HCT116 (cell line): Measurements from ENCODE around the gene GAGE12E. TPM values are rescaled to one million over a fixed set of nuclear protein-coding genes. Genes with fewer than 3 reads are reported as not detected.
"Not testable (repeated sequence)": the region's sequence is repeated elsewhere in the genome, so short reads cannot be mapped to it uniquely, and the experiment has no call there.

Experiments used
- ATAC-seq: fragments of 200-7000 bp; cut with Tn5 transposase; 2 replicates; pipeline ENCODE4 v1.9.1; 2020; ENCODE audit warnings: mild to moderate bottlenecking, moderate library complexity
- Bru-seq: library from RNA; stranded (reverse); fragments of 400-500 nt; gene quantifications from one replicate; lab custom pipeline; 2021; lab: Mats Ljungman, UMichigan
- BruChase-seq, 2 experiments: library from RNA; stranded (reverse); fragments of 400-500 nt; gene quantifications; one replicate each; lab custom pipeline; 2021; lab: Mats Ljungman, UMichigan
- BruUV-seq: library from RNA; stranded (reverse); fragments of 400-500 nt; replicated peaks from 2 replicates; lab custom pipeline; 2021; lab: Mats Ljungman, UMichigan
- CTCF ChIA-PET: fragments of 300-600 bp; sonication (Branson Sonifier 250); formaldehyde crosslinking; loops from one replicate; lab custom pipeline; 2021; ENCODE audit warnings: antibody characterized with exemption; lab: Charles Lee
- POLR2A ChIA-PET: fragments of 300-600, 350-600 bp; sonication (Branson Sonifier 250); formaldehyde crosslinking; loops from one replicate; lab custom pipeline; 2021; ENCODE audit warnings: antibody characterized with exemption; lab: Charles Lee
- RAD21 ChIA-PET, 2 experiments: fragments of 300-600 bp; sonication (Branson Sonifier 250); formaldehyde crosslinking; loops; one replicate each; lab custom pipeline; 2023; ENCODE audit warnings: low total read pairs in 2 of 2; ENCODE audit not compliant: uncharacterized antibody in 2 of 2, unreplicated experiment in 2 of 2, low non-redundant PET in 1 of 2; lab: Charles Lee
- DNase-seq: peaks from one replicate; pipeline ENCODE4 v3.0.0-alpha.2; 2010; ENCODE audit warnings: low read depth, low spot score
- H2AFZ ChIP-seq: fragments of 200-600 bp; shearing (Covaris generic), sonication (generic); 2 replicates; pipeline ENCODE4 v1.6.1; 2017; ENCODE audit warnings: low read depth, mixed run types, mixed read lengths, antibody characterized with exemption, low read length; ENCODE audit not compliant: poor library complexity, severe bottlenecking
- H3K27ac ChIP-seq: 2 replicates; pipeline ENCODE4 v1.5.1; 2012; ENCODE audit warnings: low read depth, low read length
- H3K27me3 ChIP-seq: fragments of 200-600 bp; sonication (generic); 2 replicates; pipeline ENCODE4 v1.6.1; 2016; ENCODE audit warnings: mixed run types, low read length, mixed read lengths; ENCODE audit not compliant: insufficient read depth
- H3K36me3 ChIP-seq, 2 experiments: fragments of 200-500 bp in 1 of 2; fragments of 200-600 bp in 1 of 2; sonication (Bioruptor generic) in 1 of 2; sonication (generic) in 1 of 2; 2 replicates each; pipeline versions ENCODE4 v1.5.1 to v1.6.1; 2014 to 2016; ENCODE audit warnings: low read length in 2 of 2, inconsistent platforms in 1 of 2, mixed read lengths in 1 of 2, mixed run types in 1 of 2; ENCODE audit not compliant: insufficient read depth in 2 of 2, control insufficient read depth in 1 of 2
- H3K4me1 ChIP-seq, 2 experiments: fragments of 200-600 bp in 1 of 2; sonication (generic) in 1 of 2; 2 replicates each; pipeline versions ENCODE4 v1.5.1 to v1.6.1; 2012 to 2017; ENCODE audit warnings: low read length in 2 of 2, inconsistent platforms in 1 of 2, mild to moderate bottlenecking in 1 of 2, mixed read lengths in 1 of 2, mixed run types in 1 of 2, moderate library complexity in 1 of 2; ENCODE audit not compliant: insufficient read depth in 2 of 2, control insufficient read depth in 1 of 2
- H3K4me2 ChIP-seq: fragments of 200-600 bp; sonication (generic); 2 replicates; pipeline ENCODE4 v1.6.1; 2017; ENCODE audit warnings: mixed run types, low read length, mixed read lengths
- H3K4me3 ChIP-seq, 2 experiments: fragments of 200-600 bp in 1 of 2; sonication (generic) in 1 of 2; replicated peaks in 1 of 2; 2 replicates each; pipeline ENCODE4 v1.5.1; 2011 to 2016; ENCODE audit warnings: low read length in 2 of 2, control low read depth in 1 of 2, low read depth in 1 of 2, mild to moderate bottlenecking in 1 of 2, mixed read lengths in 1 of 2, mixed run types in 1 of 2
- H3K79me2 ChIP-seq: fragments of 200-600 bp; sonication (generic); 2 replicates; pipeline ENCODE4 v1.6.1; 2017; ENCODE audit warnings: mild to moderate bottlenecking, mixed run types, low read length, moderate library complexity, mixed read lengths; ENCODE audit not compliant: insufficient read depth
- H3K9ac ChIP-seq: fragments of 200-600 bp; sonication (generic); 2 replicates; pipeline ENCODE4 v1.6.1; 2016; ENCODE audit warnings: low read length, mixed read lengths
- H3K9me2 ChIP-seq: fragments of 200-600 bp; sonication (generic), shearing (Covaris generic); 2 replicates; pipeline ENCODE4 v1.6.1; 2017; ENCODE audit warnings: mixed run types, mild to moderate bottlenecking, moderate library complexity; ENCODE audit not compliant: insufficient read depth
- H3K9me3 ChIP-seq, 2 experiments: fragments of 200-500 bp in 1 of 2; fragments of 200-600 bp in 1 of 2; sonication (Bioruptor generic) in 1 of 2; sonication (generic) in 1 of 2; 2 replicates each; pipeline ENCODE4 v1.6.1; 2014 to 2017; ENCODE audit warnings: low read length in 2 of 2, mixed read lengths in 2 of 2, inconsistent platforms in 1 of 2, low read depth in 1 of 2, mild to moderate bottlenecking in 1 of 2, mixed run types in 1 of 2, moderate library complexity in 1 of 2; ENCODE audit not compliant: control insufficient read depth in 1 of 2, insufficient read depth in 1 of 2
- H4K20me1 ChIP-seq: fragments of 200-600 bp; sonication (generic), shearing (Covaris generic); 2 replicates; pipeline ENCODE4 v1.6.1; 2017; ENCODE audit warnings: mixed run types, mild to moderate bottlenecking, moderate library complexity; ENCODE audit not compliant: insufficient read depth
- intact Hi-C: fragments of 100-400 bp; cut with micrococcal nuclease; formaldehyde crosslinking; loops from 2 replicates; pipeline ENCODE4 v1.10.0; 2022
- long read RNA-seq: library from polyadenylated mRNA; unstranded; transcript quantifications from one replicate; pipeline ENCODE4 v2.0.0, GENCODE V29; 2021; ENCODE audit not compliant: unreplicated experiment
- polyA plus RNA-seq: library from polyadenylated mRNA; unstranded; fragments of >200 nt; gene quantifications from 2 replicates; pipeline ENCODE4 v1.2.1, GENCODE V29; 2012; ENCODE audit warnings: missing spikeins
- total RNA-seq: library from RNA; stranded (reverse); gene quantifications from one replicate; pipeline ENCODE4 v1.2.1, GENCODE V29; 2021; ENCODE audit not compliant: unreplicated experiment

Gene GAGE12E
- total RNA-seq: not detected
- not detected in 2 replicates for polyA plus RNA-seq
- not detected for Bru-seq, nascent RNA
- not detected for BruChase-seq, experiment 1, labeled RNA remaining after a 6-hour chase
- BruChase-seq, experiment 2, labeled RNA remaining after a 2-hour chase: not detected
- long read RNA-seq: 0 reads

- H3K4me3 ChIP-seq, intact Hi-C loops, H3K27me3 ChIP-seq, BruUV-seq, H3K27ac ChIP-seq, RAD21 ChIA-PET, H2AFZ ChIP-seq, CTCF ChIA-PET, H3K4me1 ChIP-seq, H3K9ac ChIP-seq, H3K36me3 ChIP-seq, POLR2A ChIA-PET, H3K9me3 ChIP-seq, H3K79me2 ChIP-seq, H4K20me1 ChIP-seq, ATAC-seq, DNase-seq, H3K4me2 ChIP-seq, H3K9me2 ChIP-seq: not testable (repeated sequence)
Measured at GRCh38 chrX:49550989-49551388, at the start of gene GAGE12E. Gene GAGE12E, plus strand, starts transcription at chrX:49551289. Its CDS starts 1,155 bp downstream, at chrX:49552444.

- intact Hi-C loops, H2AFZ ChIP-seq, ATAC-seq, H3K4me1 ChIP-seq, POLR2A ChIA-PET, H3K4me2 ChIP-seq, H3K79me2 ChIP-seq, DNase-seq, H3K4me3 ChIP-seq, CTCF ChIA-PET, H3K36me3 ChIP-seq, H3K9me3 ChIP-seq, H3K27ac ChIP-seq, H3K9me2 ChIP-seq, BruUV-seq, RAD21 ChIA-PET, H3K27me3 ChIP-seq, H3K9ac ChIP-seq, H4K20me1 ChIP-seq: not testable (repeated sequence)
Measured at GRCh38 chrX:49531877-49532276, 19.2 kb upstream of the GAGE12E start, which contains the start of gene GAGE12C. Gene GAGE12C, plus strand, starts transcription at chrX:49532177. Its CDS starts 1,155 bp downstream, at chrX:49533332.

- H4K20me1 ChIP-seq, H3K4me1 ChIP-seq, H2AFZ ChIP-seq, intact Hi-C loops, POLR2A ChIA-PET, CTCF ChIA-PET, H3K4me3 ChIP-seq, H3K79me2 ChIP-seq, H3K27ac ChIP-seq, ATAC-seq, H3K36me3 ChIP-seq, H3K27me3 ChIP-seq, RAD21 ChIA-PET, H3K9me2 ChIP-seq, H3K4me2 ChIP-seq, DNase-seq, H3K9ac ChIP-seq, BruUV-seq, H3K9me3 ChIP-seq: not testable (repeated sequence)
Measured at GRCh38 chrX:49541433-49541832, 9.7 kb upstream of the GAGE12E start, which contains the start of gene GAGE12D. Gene GAGE12D, plus strand, starts transcription at chrX:49541733. Its CDS starts 1,155 bp downstream, at chrX:49542888.

GRCh38 chrX:49560542-49560941 lies 9.5 kb downstream of the GAGE12E start, which contains the start of gene GAGE12F:
Gene GAGE12F, plus strand, starts transcription at chrX:49560842. Its CDS starts 1,155 bp downstream, at chrX:49561997.
- H2AFZ ChIP-seq, H3K36me3 ChIP-seq, ATAC-seq, H3K27me3 ChIP-seq, H3K4me1 ChIP-seq, CTCF ChIA-PET, H3K4me2 ChIP-seq, H3K4me3 ChIP-seq, H3K9me2 ChIP-seq, H3K9ac ChIP-seq, H3K9me3 ChIP-seq, H3K27ac ChIP-seq, intact Hi-C loops, RAD21 ChIA-PET, DNase-seq, BruUV-seq, POLR2A ChIA-PET, H3K79me2 ChIP-seq, H4K20me1 ChIP-seq: not testable (repeated sequence)
